Stimulated activated CD8-positive, alpha-beta memory T cell treated with anti-CD3 and anti-CD28 coated beads, Interleukin-7, amount 100 ng/mL, for 4 hours (primary cell): Measurements from ENCODE around the gene RDH5.

ENCODE experiments used
- DNase-seq, 2 donors: peaks; one replicate each; pipeline ENCODE4 v3.0.0-alpha.2; 2020; ENCODE audit warnings: low read depth in 2 of 2

Gene RDH5

DNA sequence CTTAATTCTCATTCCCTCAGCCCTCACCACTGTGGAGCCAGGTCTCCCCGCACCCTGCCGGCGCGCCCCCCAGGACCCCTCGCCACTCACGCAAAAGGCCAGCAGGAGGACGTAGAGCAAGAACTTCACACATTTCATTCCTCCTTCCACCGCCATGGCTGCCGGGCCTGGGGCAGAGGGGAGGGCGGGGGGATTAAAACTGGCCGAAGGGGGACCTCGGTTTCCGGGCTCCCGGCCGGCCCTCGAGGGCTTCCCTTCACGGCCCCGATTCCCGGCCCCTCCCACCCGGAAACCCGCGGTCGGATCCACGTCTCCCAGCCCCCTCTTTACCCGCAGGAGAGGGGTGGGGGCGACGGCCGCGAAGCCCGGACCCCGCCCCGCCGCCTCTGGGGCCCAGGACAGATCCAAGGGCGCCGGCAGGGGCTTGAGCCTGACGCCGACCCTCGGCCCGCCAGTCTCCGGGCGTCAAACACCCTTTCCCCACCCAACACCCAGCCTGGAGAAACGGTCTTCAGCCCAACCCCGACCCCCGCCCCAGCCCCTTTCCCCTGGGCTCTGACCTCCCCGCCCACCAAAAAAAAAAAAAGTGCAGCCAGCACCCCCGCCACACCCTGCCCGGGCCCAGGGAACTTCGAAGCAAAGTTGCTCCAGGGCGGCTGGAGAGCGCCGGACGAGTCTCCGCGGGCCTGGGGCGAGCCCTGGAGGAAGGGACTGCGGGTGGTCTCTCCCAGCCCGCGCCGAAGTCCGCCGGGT is 8.2 kb downstream of the RDH5 start:
- no peak for DNase-seq

GRCh38 chr12:55728939-55729818 is 9.0 kb downstream of the RDH5 start, which contains the start of gene CD63:
CD63 (minus strand) TSS chr12:55729009; CDS start chr12:55728341, 668 bp downstream.
- peak; percentile 62 to 79 for DNase-seq

- DNase-seq, result no peak
Measured at GRCh38 chr12:55729819-55730818, 9.9 kb downstream of the RDH5 start.

- DNase-seq, result no peak
Measured at GRCh38 chr12:55732288-55732687, 12.1 kb downstream of the RDH5 start.

DNA sequence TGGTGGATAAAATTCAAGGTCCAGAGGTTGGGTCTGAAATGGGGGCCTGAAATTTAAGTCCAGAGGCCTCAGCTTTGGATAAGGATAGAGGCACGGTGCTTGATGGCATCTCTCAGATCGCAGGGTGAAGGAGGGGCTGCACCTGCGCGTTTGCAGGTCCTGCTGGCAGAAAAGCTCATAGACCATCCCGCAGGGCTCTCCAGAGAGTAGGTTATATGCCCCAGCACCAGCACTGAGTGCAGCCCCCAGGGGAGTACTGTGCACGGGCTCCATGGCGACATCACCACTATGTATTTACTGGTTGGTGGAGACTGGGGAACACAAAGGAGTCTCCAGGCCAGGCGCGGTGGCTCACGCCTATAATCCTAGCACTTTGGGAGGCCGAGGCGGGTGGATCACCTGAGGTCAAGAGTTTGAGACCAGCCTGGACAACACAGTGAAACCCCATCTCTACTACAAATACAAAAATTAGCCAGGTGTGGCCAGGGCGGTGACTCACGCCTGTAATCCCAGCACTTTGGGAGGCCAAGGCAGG is 12.9 kb downstream of the RDH5 start:
- no peak for DNase-seq

DNA sequence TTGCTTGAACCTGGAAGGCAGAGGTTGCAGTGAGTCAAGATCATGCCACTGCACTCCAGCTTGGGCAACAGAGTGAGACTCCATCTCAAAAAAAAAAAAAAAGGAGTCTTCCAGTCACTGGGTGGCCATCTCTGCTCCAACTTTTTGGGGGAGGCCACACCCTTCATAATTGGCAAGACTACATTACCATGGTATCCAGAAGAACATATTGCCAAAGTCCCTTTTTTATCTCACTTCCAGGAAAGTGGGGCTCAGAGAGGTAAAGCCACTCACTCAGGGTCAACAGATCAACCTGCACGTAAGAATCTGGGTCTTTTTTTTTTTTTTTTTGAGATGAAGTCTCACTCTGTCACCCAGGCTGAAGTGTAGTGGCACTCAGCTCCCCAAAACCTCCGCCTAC is 13.7 kb downstream of the RDH5 start:
- no peak for DNase-seq

DNA sequence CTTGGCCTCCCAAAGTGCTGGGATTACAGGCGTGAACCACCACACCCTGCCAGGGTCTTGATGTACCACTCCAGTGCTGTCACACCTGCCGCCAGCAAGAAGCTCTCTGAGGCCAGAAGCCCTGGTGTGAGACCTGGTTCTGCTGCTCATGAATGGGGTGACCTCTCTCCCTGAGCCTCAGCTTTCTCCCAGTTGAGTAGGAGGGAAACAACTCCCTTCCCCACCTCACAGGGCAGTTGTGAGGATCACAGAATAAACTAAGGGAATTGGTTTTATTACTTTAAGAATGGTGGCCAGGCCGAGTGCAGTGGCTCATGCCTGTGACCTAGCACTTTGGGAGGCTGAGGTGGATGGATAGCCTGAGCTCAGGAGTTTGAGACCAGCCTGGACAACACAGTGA is 14.4 kb downstream of the RDH5 start:
- no peak for DNase-seq

- DNase-seq, result no peak
Measured at GRCh38 chr12:55736076-55736475, 15.9 kb downstream of the RDH5 start.

GRCh38 chr12:55736780-55737580 is 16.8 kb downstream of the RDH5 start:
- no peak for DNase-seq

- DNase-seq, result no peak
Measured at GRCh38 chr12:55737581-55738122, 17.5 kb downstream of the RDH5 start.

- peak; percentile 61 to 66 for DNase-seq
Measured at GRCh38 chr12:55738123-55739024, 18.2 kb downstream of the RDH5 start.

DNA sequence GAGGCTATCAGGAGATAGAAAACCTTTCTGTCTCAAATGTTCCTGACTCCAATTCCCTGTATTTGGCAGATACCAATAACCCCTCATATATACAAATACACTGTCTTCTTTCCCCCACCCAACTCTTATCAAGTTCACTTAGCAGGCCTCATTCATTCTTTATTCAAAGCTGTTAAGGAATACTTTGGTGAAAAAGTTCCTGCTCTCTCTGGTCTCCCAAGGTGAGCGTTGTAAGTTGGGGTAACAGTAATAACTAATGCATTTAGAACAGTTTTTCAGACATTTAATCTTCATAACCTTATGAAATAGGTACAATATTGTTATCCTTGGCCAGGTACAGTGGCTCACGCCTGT is 18.8 kb downstream of the RDH5 start:
- no peak for DNase-seq

DNA sequence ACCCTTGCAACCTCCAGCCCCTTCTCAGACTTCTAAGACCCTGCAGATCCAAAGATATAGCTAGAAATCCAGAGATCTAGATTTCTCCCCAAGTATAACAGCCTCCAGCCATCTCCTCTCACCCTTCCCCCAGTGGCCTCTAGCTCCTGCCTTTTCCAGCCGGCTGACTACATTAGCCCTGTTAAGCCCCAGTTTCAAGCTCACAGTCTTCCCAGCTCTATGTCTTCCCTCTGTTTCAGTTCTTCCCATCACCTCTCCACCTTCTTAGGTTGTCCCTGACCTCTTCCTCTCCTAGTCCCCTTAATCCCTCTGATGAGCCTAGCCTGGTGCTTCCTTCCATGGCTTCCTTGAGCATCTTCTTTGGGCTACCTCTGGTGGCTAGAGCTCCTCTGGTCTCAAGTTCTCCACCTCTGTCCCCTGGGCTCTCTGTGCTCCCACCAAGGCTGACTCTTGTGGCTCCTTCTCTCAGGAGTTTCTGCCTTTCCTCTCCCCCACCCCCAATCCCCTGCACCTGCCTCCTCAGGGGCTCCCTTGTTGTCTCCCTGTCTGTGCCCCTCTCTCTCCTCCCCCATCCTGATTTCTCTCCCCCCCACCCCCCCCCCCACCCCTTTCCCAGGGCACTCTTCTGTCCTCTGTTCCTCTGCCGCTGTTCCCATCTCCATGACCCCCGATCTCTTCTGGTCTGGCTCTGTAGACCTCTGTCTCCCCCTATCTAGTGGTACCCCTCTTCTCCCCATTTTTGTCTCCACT is 21.9 kb downstream of the RDH5 start:
- no peak for DNase-seq

DNA sequence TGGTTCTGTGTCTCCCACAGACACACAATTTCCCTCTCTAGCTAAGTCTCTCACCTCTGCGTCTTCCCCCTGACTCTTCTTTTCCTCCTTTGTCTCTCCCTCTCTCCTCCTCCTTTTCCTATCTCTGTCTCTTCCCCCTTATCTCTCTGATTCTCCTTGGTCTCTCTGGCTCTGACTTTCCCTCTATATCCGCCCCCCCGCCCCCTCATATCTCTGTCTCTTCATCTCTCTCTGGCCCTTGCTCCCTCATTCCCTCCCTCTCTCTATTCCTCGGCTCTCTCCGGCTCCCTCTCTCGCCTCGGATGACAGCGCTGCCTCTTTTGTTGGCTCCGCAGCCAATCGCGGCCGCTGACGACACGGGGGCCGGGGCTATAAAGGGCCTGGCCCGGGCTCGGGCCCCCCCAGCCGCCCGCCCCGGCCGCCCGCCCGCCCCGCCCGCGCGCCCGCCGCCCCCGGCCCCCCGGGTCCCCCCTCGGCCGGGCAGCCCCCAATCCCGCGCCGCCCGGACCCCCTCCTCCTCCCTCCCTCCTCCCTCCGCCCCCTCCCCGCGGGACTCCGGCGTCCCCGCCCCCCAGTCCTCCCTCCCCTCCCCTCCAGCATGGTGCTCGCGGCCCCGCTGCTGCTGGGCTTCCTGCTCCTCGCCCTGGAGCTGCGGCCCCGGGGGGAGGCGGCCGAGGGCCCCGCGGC is 22.7 kb downstream of the RDH5 start, which contains the start of gene GDF11:
GDF11 (plus strand) TSS at position 404 of the 687 bp plus-strand sequence; CDS start at position 599, 195 bp downstream.
- peak; percentile 45 to 65 for DNase-seq

DNA sequence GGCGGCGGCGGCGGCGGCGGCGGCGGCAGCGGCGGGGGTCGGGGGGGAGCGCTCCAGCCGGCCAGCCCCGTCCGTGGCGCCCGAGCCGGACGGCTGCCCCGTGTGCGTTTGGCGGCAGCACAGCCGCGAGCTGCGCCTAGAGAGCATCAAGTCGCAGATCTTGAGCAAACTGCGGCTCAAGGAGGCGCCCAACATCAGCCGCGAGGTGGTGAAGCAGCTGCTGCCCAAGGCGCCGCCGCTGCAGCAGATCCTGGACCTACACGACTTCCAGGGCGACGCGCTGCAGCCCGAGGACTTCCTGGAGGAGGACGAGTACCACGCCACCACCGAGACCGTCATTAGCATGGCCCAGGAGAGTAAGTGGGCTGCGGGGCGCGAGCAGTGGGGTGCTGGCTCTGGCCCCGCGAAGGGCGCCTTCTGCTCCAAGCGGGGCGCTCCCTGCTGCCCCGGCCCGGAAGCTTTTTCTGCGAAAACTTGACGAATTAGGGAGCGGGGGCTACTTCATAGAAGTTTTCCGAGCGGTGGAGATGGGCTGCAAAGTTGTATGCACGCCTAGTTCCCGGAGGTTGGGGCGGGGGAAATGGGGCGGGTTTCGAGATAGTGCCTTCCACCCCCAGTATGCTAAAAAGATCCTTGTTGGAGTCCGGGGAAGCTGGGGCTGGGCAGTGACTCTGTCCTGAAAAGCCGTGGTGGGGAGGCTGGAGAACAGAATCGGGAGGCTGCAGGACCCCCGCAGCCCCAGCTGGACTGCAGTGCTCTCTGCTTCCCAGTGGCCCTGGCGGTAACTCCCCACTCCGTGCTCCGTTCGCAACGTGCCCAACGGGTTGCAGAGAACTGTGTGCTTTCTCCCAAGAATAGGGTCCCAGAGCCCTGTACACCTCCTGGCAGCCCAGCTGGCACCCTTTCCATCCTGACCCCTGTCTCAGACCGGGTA is 23.5 kb downstream of the RDH5 start:
- peak in 1 of 2 donors; percentile 35 for DNase-seq

GRCh38 chr12:55744340-55745030 is 24.3 kb downstream of the RDH5 start:
- no peak for DNase-seq
